T-cell (primary cell): ENCODE measurements around the gene SELENOW. TPM values are rescaled to one million over a fixed set of nuclear protein-coding genes. Genes with fewer than 3 reads are reported as not detected.
A peak's percentile ranks its signal among the peaks of the same experiment; 100 is the strongest.
"Not testable (repeated sequence)": the region's sequence is repeated elsewhere in the genome, so short reads cannot be mapped to it uniquely, and the experiment has no call there.

Experiments used
- ATAC-seq, 4 experiments: fragments of 200-7000 bp in 3 of 4; fragments of 150-1000 bp in 1 of 4; cut with Tn5 transposase; replicated peaks in 1 of 4; 1 replicate in 3 of 4; 2 replicates in 1 of 4; pipeline ENCODE4 v1.10.0; 2021; ENCODE audit warnings: moderate library complexity in 3 of 4, mild to moderate bottlenecking in 2 of 4, moderate number of reproducible peaks in 1 of 4
- CTCF ChIA-PET, 2 donors: fragments of 300-600 bp; sonication (Branson Sonifier 250); formaldehyde crosslinking; loops; one replicate each; lab custom pipeline; 2022; ENCODE audit warnings: antibody characterized with exemption in 2 of 2; lab: Charles Lee
- POLR2A ChIA-PET, 2 donors: fragments of 300-600 bp; sonication (Branson Sonifier 250); formaldehyde crosslinking; loops; one replicate each; lab custom pipeline; 2022; ENCODE audit warnings: antibody characterized with exemption in 2 of 2; lab: Charles Lee
- DNase-seq, 35 experiments: peaks; one replicate each; pipeline versions ENCODE4 v3.0.0 to v3.0.0-alpha.2; 2013 to 2023
- H3K27ac ChIP-seq: one replicate; pipeline ENCODE4 v1.5.1; 2013; ENCODE audit warnings: low read length
- H3K27me3 ChIP-seq, 2 experiments: replicated peaks in 1 of 2; 1 replicate in 1 of 2; 2 replicates in 1 of 2; pipeline versions ENCODE4 v1.6.1 to v1.7.0; 2013; ENCODE audit warnings: low read length in 1 of 2, mixed read lengths in 1 of 2; ENCODE audit not compliant: control insufficient read depth in 2 of 2, insufficient read depth in 2 of 2; ENCODE audit errors: extremely low read depth in 1 of 2
- H3K36me3 ChIP-seq, 2 donors: 1 replicate in 1 of 2; 2 replicates in 1 of 2; pipeline versions ENCODE4 v1.6.1 to v1.7.0; 2013; ENCODE audit warnings: low read length in 1 of 2; ENCODE audit not compliant: control insufficient read depth in 2 of 2, insufficient read depth in 1 of 2; ENCODE audit errors: extremely low read depth in 1 of 2
- H3K4me1 ChIP-seq, 2 experiments: 1 replicate in 1 of 2; 2 replicates in 1 of 2; pipeline versions ENCODE4 v1.6.1 to v1.7.0; 2013; ENCODE audit warnings: low read length in 2 of 2, mixed read lengths in 1 of 2; ENCODE audit not compliant: insufficient read depth in 2 of 2, control insufficient read depth in 1 of 2; ENCODE audit errors: extremely low read depth in 1 of 2
- H3K4me3 ChIP-seq, 2 donors: 1 replicate in 1 of 2; 2 replicates in 1 of 2; pipeline versions ENCODE4 v1.5.1 to v1.7.0; 2013; ENCODE audit warnings: mild to moderate bottlenecking in 2 of 2, low read length in 1 of 2, moderate library complexity in 1 of 2; ENCODE audit not compliant: control insufficient read depth in 1 of 2; ENCODE audit errors: extremely low read depth in 1 of 2
- H3K9me3 ChIP-seq: 2 replicates; pipeline ENCODE4 v1.7.0; 2013
- H3K27ac Mint-ChIP-seq, 2 donors: one replicate each; pipeline ENCODE4 v1.8.0; 2020 to 2021; ENCODE audit warnings: mild to moderate bottlenecking in 2 of 2, mixed read lengths in 2 of 2
- H3K27me3 Mint-ChIP-seq, 2 donors: one replicate each; pipeline ENCODE4 v1.8.0; 2021 to 2022; ENCODE audit warnings: mixed read lengths in 2 of 2
- H3K36me3 Mint-ChIP-seq: one replicate; pipeline ENCODE4 v1.8.0; 2021; ENCODE audit warnings: mixed read lengths
- H3K4me1 Mint-ChIP-seq, 3 donors: one replicate each; pipeline ENCODE4 v1.8.0; 2020 to 2022; ENCODE audit warnings: mixed read lengths in 3 of 3, mild to moderate bottlenecking in 1 of 3
- H3K4me3 Mint-ChIP-seq, 3 donors: one replicate each; pipeline ENCODE4 v1.8.0; 2020 to 2022; ENCODE audit warnings: mild to moderate bottlenecking in 3 of 3, mixed read lengths in 3 of 3, moderate library complexity in 3 of 3
- H3K9me3 Mint-ChIP-seq, 3 donors: one replicate each; pipeline ENCODE4 v1.8.0; 2020 to 2022; ENCODE audit warnings: mixed read lengths in 3 of 3
- WGBS: methylation state at CpG from one replicate; pipeline ENCODE4 v1.1.5; 2013; ENCODE audit warnings: missing lambda C conversion rate; ENCODE audit not compliant: insufficient coverage; 5-methylcytosine and 5-hydroxymethylcytosine counted together
- total RNA-seq, 35 experiments: library from RNA in 6 of 35; stranded (reverse) in 6 of 35; fragments of 120-200 nt in 1 of 35; gene quantifications; one replicate each; pipeline versions ENCODE4 v1.2.1 to v1.2.4 and lab custom pipeline; 2013 to 2026

Gene SELENOW
- total RNA-seq, 5 donors from 2014 or later (not counting 1 experiment from before 2014, with no cell fraction given) = 91.5 to 111 (median 101) TPM

DNA sequence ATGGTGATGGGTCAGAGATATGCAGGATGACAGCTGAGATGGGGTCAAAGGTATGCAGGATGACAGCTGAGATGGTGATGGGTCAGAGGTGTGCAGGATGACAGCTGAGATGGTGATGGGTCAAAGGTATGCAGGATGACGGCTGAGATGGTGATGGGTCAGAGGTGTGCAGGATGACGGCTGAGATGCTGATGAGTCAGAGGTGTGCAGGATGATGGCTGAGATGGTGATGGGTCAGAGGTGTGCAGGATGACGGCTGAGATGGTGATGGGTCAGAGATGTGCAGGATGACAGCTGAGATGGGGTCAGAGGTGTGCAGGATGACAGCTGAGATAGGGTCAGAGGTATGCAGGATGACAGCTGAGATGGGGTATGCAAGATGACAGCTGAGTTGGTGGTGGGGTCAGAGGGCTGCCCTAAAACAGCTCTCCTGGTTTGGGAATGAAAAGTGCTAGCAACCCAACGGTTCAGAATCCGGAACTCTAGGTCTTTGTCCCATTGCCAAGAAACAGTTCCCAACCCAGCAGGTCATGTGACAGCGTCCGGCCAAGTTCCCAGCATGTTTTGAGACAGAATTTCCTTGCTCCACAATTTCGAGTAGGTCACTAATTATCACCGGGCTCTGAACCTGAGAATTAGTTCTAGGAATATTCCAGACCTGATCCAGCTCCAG, 3.2 kb downstream of the SELENOW start:
- peak overlapping the region in 1 of 2 donors; percentile 8 for H3K27ac Mint-ChIP-seq
- H3K9me3 ChIP-seq = no peaks in the 10 kb centered on the region
- H3K4me1 ChIP-seq = peaks cover 0 to 36% of the 10 kb centered on the region in 2 experiments
- DNase-seq = no peak
- H3K36me3 Mint-ChIP-seq = peaks cover 33% of the 10 kb centered on the region
- no peak overlapping the region for H3K4me3 Mint-ChIP-seq
- CTCF ChIA-PET = no interaction called here
- H3K9me3 Mint-ChIP-seq = no peaks in the 10 kb centered on the region
- 91% methylated on average over 8 of the region's 9 CpGs for WGBS
- H3K27me3 Mint-ChIP-seq = no peaks in the 10 kb centered on the region
- no peaks in the 10 kb centered on the region for H3K27me3 ChIP-seq
- peaks cover 15 to 28% of the 10 kb centered on the region in 2 donors for H3K36me3 ChIP-seq
- ATAC-seq = no peak
- POLR2A ChIA-PET = no interaction called here
- H3K27ac ChIP-seq = no peak overlapping the region
- H3K4me3 ChIP-seq = no peak overlapping the region
- peaks cover 26 to 38% (median 35%) of the 10 kb centered on the region in 3 donors for H3K4me1 Mint-ChIP-seq

- Histone ChIP-seq H3K4me1 (peaks cover 0 to 7% of the 10 kb centered on the region in 2 experiments), H3K4me3 (no peak overlapping the region), H3K27ac (no peak overlapping the region), H3K27me3 (peaks cover 0 to 9% of the 10 kb centered on the region in 2 experiments), H3K9me3 (no peaks in the 10 kb centered on the region), H3K36me3 (peaks cover 9 to 20% of the 10 kb centered on the region in 2 donors)
- peaks cover 23% of the 10 kb centered on the region for H3K36me3 Mint-ChIP-seq
- no peaks in the 10 kb centered on the region for H3K9me3 Mint-ChIP-seq
- no peak overlapping the region for H3K27ac Mint-ChIP-seq
- ChIA-PET CTCF (no interaction called here), POLR2A (interaction anchor here in 1 of 2 donors (0.6 kb wide), 2 partner anchors 190 to 1495 kb away, joined by 3 to 7 read pairs; no protein-coding TSS in a partner anchor)
- no peak overlapping the region for H3K4me3 Mint-ChIP-seq
- peaks cover 6 to 19% (median 7%) of the 10 kb centered on the region in 3 donors for H3K4me1 Mint-ChIP-seq
- ATAC-seq (no peak), DNase-seq (no peak)
- peaks cover 0 to 3% of the 10 kb centered on the region in 2 donors for H3K27me3 Mint-ChIP-seq
- 95% methylated on average over 4 of the region's 7 CpGs for WGBS
These were observed 8.1 kb downstream of the SELENOW start for GRCh38 chr19:47786566-47786965.

DNA sequence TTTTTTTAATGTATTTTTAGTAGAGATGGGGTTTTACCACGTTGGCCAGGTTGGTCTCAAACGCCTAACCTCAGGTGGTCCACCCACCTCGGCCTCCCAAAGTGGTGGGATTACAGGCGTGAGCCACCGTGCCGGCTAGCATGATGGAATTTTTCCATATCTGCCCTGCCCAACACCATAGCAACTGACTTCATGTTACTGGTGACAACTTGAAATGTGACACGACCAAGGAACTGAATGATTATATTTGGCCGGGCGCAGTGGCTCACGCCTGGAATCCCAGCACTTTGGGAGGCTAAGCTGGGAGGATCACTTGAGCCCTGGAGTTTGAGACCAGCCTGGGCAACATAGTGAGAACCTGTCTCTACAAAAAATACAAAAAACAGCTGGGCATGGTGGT, 8.8 kb downstream of the SELENOW start:
- H3K27me3 Mint-ChIP-seq, H3K9me3 Mint-ChIP-seq, H3K4me1 ChIP-seq, CTCF ChIA-PET, H3K27ac ChIP-seq, H3K27me3 ChIP-seq, H3K4me3 Mint-ChIP-seq, ATAC-seq, H3K9me3 ChIP-seq, H3K27ac Mint-ChIP-seq, H3K4me3 ChIP-seq, DNase-seq: not testable (repeated sequence)
- POLR2A ChIA-PET = interaction anchor here in 1 of 2 donors (0.6 kb wide), 1 partner anchor 1495 kb away, joined by 7 read pairs; no protein-coding TSS in a partner anchor
- Mint-ChIP-seq H3K36me3 (peaks cover 20% of the 10 kb centered on the region), H3K4me1 (peaks cover 4 to 16% (median 5%) of the 10 kb centered on the region in 3 donors)
- 95% methylated on average over 7 of the region's 10 CpGs for WGBS
- H3K36me3 ChIP-seq = peaks cover 7 to 14% of the 10 kb centered on the region in 2 donors

DNA sequence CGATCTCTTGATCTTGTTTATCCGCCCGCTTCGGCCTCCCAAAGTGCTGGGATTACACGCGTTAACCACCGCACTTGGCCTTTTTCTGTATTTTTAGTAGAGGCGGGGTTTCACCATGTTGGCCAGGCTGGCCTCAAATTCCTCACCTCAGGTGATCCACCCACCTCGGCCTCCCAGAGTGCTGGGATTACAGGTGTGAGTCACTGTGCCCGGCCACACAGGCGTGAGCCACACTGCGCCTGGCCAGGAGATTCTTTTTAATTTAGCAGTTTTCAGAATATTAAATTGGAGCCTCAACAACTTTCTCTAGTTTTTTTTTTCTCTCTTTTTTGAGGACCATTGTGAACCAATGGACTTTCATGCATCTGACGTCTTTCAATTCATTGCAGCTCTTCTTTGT, 11.3 kb downstream of the SELENOW start:
- H3K9me3 ChIP-seq, H3K9me3 Mint-ChIP-seq, H3K27me3 ChIP-seq, H3K4me1 ChIP-seq, DNase-seq, H3K4me3 ChIP-seq, H3K27me3 Mint-ChIP-seq, POLR2A ChIA-PET, H3K36me3 ChIP-seq, H3K4me3 Mint-ChIP-seq, H3K27ac ChIP-seq, H3K36me3 Mint-ChIP-seq, ATAC-seq, H3K27ac Mint-ChIP-seq: not testable (repeated sequence)
- H3K4me1 Mint-ChIP-seq = peaks cover 4 to 16% (median 5%) of the 10 kb centered on the region in 3 donors
- 100% methylated on average over 1 of the region's 13 CpGs for WGBS
- CTCF ChIA-PET = interaction anchor here in 1 of 2 donors (0.6 kb wide), 2 partner anchors 25 to 505 kb away, joined by 3 to 4 read pairs; no protein-coding TSS in a partner anchor

DNA sequence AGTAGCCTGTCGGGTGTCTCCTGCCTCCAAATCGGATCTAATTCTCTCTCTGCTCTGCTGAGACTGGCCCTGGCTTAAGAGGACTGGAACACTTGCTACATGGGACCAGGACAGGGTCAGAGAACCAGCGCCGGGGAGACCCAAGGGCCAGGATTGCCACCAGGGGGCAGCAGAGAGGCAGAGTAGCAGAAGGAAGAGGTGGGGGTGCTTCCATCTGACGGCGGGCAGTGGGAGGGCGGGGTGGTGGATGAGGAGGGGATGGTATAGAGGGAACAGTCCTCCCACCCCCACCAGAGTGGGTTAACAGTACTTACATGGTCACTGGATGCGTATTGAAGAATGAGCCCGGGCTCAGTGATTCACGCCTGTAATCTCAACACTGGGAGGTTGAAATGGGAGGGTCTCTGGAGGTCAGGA, 11.9 kb downstream of the SELENOW start:
- H3K9me3 Mint-ChIP-seq = no peaks in the 10 kb centered on the region
- no CpG with 5 or more reads among the region's 10 CpGs for WGBS
- peak; percentile 58 to 86 (median 76) for ATAC-seq
- ChIA-PET CTCF (interaction anchor here in 1 of 2 donors (0.6 to 0.7 kb wide), 2 partner anchors 25 to 266 kb away, joined by 3 to 4 read pairs; no protein-coding TSS in a partner anchor), POLR2A (no interaction called here)
- H3K27me3 Mint-ChIP-seq = peaks cover 0 to 4% of the 10 kb centered on the region in 2 donors
- Histone ChIP-seq H3K36me3 (peaks cover 0 to 4% of the 10 kb centered on the region in 2 donors), H3K27me3 (peaks cover 0 to 9% of the 10 kb centered on the region in 2 experiments), H3K4me3 (no peak overlapping the region), H3K9me3 (no peaks in the 10 kb centered on the region), H3K27ac (no peak overlapping the region), H3K4me1 (peaks cover 0 to 7% of the 10 kb centered on the region in 2 experiments)
- peaks cover 2% of the 10 kb centered on the region for H3K36me3 Mint-ChIP-seq
- H3K27ac Mint-ChIP-seq = no peak overlapping the region
- no peak overlapping the region for H3K4me3 Mint-ChIP-seq
- H3K4me1 Mint-ChIP-seq = peaks cover 4 to 16% (median 5%) of the 10 kb centered on the region in 3 donors
- peak; percentile 44 to 87 (median 73) for DNase-seq

DNA sequence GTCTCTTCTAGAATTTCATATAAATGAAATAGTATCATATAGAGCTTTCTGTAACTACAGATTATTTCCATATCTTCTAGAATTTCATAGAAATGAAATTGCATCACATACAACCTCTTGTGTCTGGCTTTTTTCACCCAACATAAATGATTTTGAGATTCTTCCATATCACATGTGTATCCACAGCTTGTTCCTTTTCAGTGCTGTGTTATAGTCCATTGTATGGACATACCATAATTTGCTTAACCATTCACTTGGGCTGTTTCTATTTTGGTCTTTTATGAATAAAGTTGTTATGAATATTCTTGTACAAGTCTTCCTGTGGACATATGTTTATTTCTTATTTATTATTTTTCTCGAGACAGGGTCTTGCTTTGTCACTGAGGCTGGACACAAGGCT, 14.1 kb downstream of the SELENOW start:
- H3K4me1 Mint-ChIP-seq = peaks cover 4 to 16% (median 5%) of the 10 kb centered on the region in 3 donors
- no peaks in the 10 kb centered on the region for H3K36me3 ChIP-seq
- WGBS = no CpG with 5 or more reads among the region's 1 CpG
- H3K36me3 Mint-ChIP-seq = no peaks in the 10 kb centered on the region
- no peak overlapping the region for H3K4me3 ChIP-seq
- H3K4me3 Mint-ChIP-seq = no peak overlapping the region
- H3K9me3 Mint-ChIP-seq = no peaks in the 10 kb centered on the region
- POLR2A ChIA-PET = no interaction called here
- no peak for ATAC-seq
- peaks cover 0 to 10% of the 10 kb centered on the region in 2 experiments for H3K27me3 ChIP-seq
- no peaks in the 10 kb centered on the region for H3K9me3 ChIP-seq
- peaks cover 0 to 7% of the 10 kb centered on the region in 2 experiments for H3K4me1 ChIP-seq
- H3K27ac Mint-ChIP-seq = no peak overlapping the region
- peaks cover 0 to 7% of the 10 kb centered on the region in 2 donors for H3K27me3 Mint-ChIP-seq
- CTCF ChIA-PET = interaction anchor here in 1 of 2 donors (0.7 kb wide), 1 partner anchor 360 kb away, joined by 3 read pairs; no protein-coding TSS in a partner anchor
- no peak for DNase-seq
- H3K27ac ChIP-seq = no peak overlapping the region
